MCF 10A (cell line): ENCODE data around the gene HLA-DRA. TPM values are rescaled to one million over a fixed set of nuclear protein-coding genes. Genes with fewer than 3 reads are reported as not detected.
"Not testable (repeated sequence)": the region's sequence is repeated elsewhere in the genome, so short reads cannot be mapped to it uniquely, and the experiment has no call there.

Experiments used
- BruUV-seq: library from RNA; stranded (reverse); fragments of 400-500 nt; replicated peaks from 2 replicates; lab custom pipeline; 2021; lab: Mats Ljungman, UMichigan
- CTCF ChIA-PET: fragments of 300-600 bp; sonication (Branson Sonifier 250); formaldehyde crosslinking; extraction: SDS; loops from one replicate; lab custom pipeline; 2021; ENCODE audit warnings: antibody characterized with exemption, inconsistent platforms; lab: Yijun Ruan, JAX
- POLR2A ChIA-PET: fragments of 300-600, 350-650 bp; sonication (Branson Sonifier 250); formaldehyde crosslinking; extraction: SDS; loops from one replicate; lab custom pipeline; 2020; ENCODE audit warnings: antibody characterized with exemption, inconsistent platforms; lab: Yijun Ruan, JAX
- DNase-seq: peaks from one replicate; pipeline ENCODE4 v3.0.0-alpha.2; 2018; ENCODE audit not compliant: unreplicated experiment
- H3K27ac Mint-ChIP-seq: one replicate; pipeline ENCODE4 v1.8.0; 2022; ENCODE audit warnings: mild to moderate bottlenecking, low read depth, mixed read lengths; ENCODE audit not compliant: unreplicated experiment
- H3K27me3 Mint-ChIP-seq: one replicate; pipeline ENCODE4 v1.8.0; 2022; ENCODE audit warnings: mixed read lengths; ENCODE audit not compliant: insufficient read depth, unreplicated experiment
- H3K36me3 Mint-ChIP-seq: one replicate; pipeline ENCODE4 v1.8.0; 2022; ENCODE audit warnings: mild to moderate bottlenecking, moderate library complexity, mixed read lengths; ENCODE audit not compliant: insufficient read depth, unreplicated experiment
- H3K4me1 Mint-ChIP-seq: one replicate; pipeline ENCODE4 v1.8.0; 2022; ENCODE audit warnings: mixed read lengths; ENCODE audit not compliant: insufficient read depth, unreplicated experiment
- H3K4me3 Mint-ChIP-seq: one replicate; pipeline ENCODE4 v1.8.0; 2022; ENCODE audit warnings: mild to moderate bottlenecking, moderate library complexity, mixed read lengths; ENCODE audit not compliant: unreplicated experiment
- H3K9me3 Mint-ChIP-seq: one replicate; pipeline ENCODE4 v1.8.0; 2022; ENCODE audit warnings: mixed read lengths; ENCODE audit not compliant: unreplicated experiment
- CTCF ChIP-seq: fragments of 200-600 bp; IDR thresholded peaks from one replicate; pipeline ENCODE4 v1.8.0; 2022; ENCODE audit warnings: antibody characterized with exemption, mild to moderate bottlenecking; ENCODE audit not compliant: unreplicated experiment
- intact Hi-C: fragments of 100-400 bp; cut with micrococcal nuclease; formaldehyde crosslinking; loops from 2 replicates; pipeline ENCODE4 v1.14.1; 2022
- total RNA-seq: library from RNA; stranded (reverse); gene quantifications from 2 replicates; pipeline ENCODE4 v1.2.3, GENCODE V29; 2022

Gene HLA-DRA
- total RNA-seq, 1 experiment from 2014 or later, result not detected

GRCh38 chr6:32431142-32431541, 8.5 kb upstream of the HLA-DRA start:
- Mint-ChIP-seq H3K36me3 (no peaks in the 10 kb centered on the region), H3K27ac (no peak overlapping the region), H3K4me3 (no peak overlapping the region), H3K4me1 (no peaks in the 10 kb centered on the region), H3K9me3 (no peaks in the 10 kb centered on the region), H3K27me3 (peaks cover 61% of the 10 kb centered on the region)
- CTCF ChIA-PET, result interaction anchor here (2.0 to 4.5 kb wide), 2 partner anchors 17 to 355 kb away, joined by 15 to 24 read pairs; no protein-coding TSS in a partner anchor
- no TSS peak for BruUV-seq
- POLR2A ChIA-PET, result interaction anchor here (1.0 kb wide), 1 partner anchor 10 kb away, joined by 3 read pairs; no protein-coding TSS in a partner anchor
- TF ChIP-seq CTCF, result no peak
- intact Hi-C loops, result loop anchor here (5.0 kb wide), 1 partner anchor 191 kb away; no protein-coding TSS in a partner anchor
- DNase-seq, result no peak

- ChIA-PET CTCF (interaction anchor here (1.0 to 4.5 kb wide), 7 partner anchors 18 to 368 kb away, joined by 3 to 24 read pairs (median 6); no protein-coding TSS in a partner anchor), POLR2A (interaction anchor here (0.6 to 1.2 kb wide), 5 partner anchors 11 to 599 kb away, joined by 3 read pairs; no protein-coding TSS in a partner anchor)
- Mint-ChIP-seq H3K27ac (no peak overlapping the region), H3K27me3 (peaks cover 60% of the 10 kb centered on the region), H3K4me1 (no peaks in the 10 kb centered on the region), H3K36me3 (no peaks in the 10 kb centered on the region), H3K9me3 (no peaks in the 10 kb centered on the region), H3K4me3 (no peak overlapping the region)
- peak; percentile 35 for TF ChIP-seq CTCF
- intact Hi-C loops, result loop anchor here (1.0 to 5.0 kb wide), 4 partner anchors 190 to 354 kb away; no protein-coding TSS in a partner anchor
- DNase-seq, result peak; percentile 35
- BruUV-seq, result no TSS peak
Observed at GRCh38 chr6:32432050-32432450, 7.6 kb upstream of the HLA-DRA start.

GRCh38 chr6:32433950-32434349, 5.7 kb upstream of the HLA-DRA start:
- POLR2A ChIA-PET, DNase-seq, H3K4me3 Mint-ChIP-seq, H3K4me1 Mint-ChIP-seq, H3K27ac Mint-ChIP-seq, H3K9me3 Mint-ChIP-seq, H3K36me3 Mint-ChIP-seq, BruUV-seq: not testable (repeated sequence)
- peaks cover 68% of the 10 kb centered on the region for H3K27me3 Mint-ChIP-seq
- intact Hi-C loops, result loop anchor here (5.0 kb wide), 1 partner anchor 188 kb away; no protein-coding TSS in a partner anchor
- CTCF ChIA-PET, result interaction anchor here (0.7 to 4.5 kb wide), 5 partner anchors 9 to 353 kb away, joined by 3 to 24 read pairs (median 4); no protein-coding TSS in a partner anchor

- POLR2A ChIA-PET, result no interaction called here
- intact Hi-C loops, result no loop called here
- no peaks in the 10 kb centered on the region for H3K9me3 Mint-ChIP-seq
- BruUV-seq, result no TSS peak
- CTCF ChIA-PET, result interaction anchor here (0.6 to 1.5 kb wide), 4 partner anchors 22 to 266 kb away, joined by 3 to 4 read pairs (median 3); no protein-coding TSS in a partner anchor
- DNase-seq, result no peak
- H3K36me3 Mint-ChIP-seq, result no peaks in the 10 kb centered on the region
- no peak overlapping the region for H3K4me3 Mint-ChIP-seq
- H3K27ac Mint-ChIP-seq, result no peak overlapping the region
- H3K4me1 Mint-ChIP-seq, result no peaks in the 10 kb centered on the region
- peaks cover 80% of the 10 kb centered on the region for H3K27me3 Mint-ChIP-seq
- no peak for TF ChIP-seq CTCF
Observed at GRCh38 chr6:32436186-32436585, 3.5 kb upstream of the HLA-DRA start.
